ENCODE measurements around the gene KCNJ5.

KCNJ5 gene

GRCh38 chr11:128900468-128900867, 9.3 kb downstream of the KCNJ5 start:
- TF ChIP-seq, protein P1, sequence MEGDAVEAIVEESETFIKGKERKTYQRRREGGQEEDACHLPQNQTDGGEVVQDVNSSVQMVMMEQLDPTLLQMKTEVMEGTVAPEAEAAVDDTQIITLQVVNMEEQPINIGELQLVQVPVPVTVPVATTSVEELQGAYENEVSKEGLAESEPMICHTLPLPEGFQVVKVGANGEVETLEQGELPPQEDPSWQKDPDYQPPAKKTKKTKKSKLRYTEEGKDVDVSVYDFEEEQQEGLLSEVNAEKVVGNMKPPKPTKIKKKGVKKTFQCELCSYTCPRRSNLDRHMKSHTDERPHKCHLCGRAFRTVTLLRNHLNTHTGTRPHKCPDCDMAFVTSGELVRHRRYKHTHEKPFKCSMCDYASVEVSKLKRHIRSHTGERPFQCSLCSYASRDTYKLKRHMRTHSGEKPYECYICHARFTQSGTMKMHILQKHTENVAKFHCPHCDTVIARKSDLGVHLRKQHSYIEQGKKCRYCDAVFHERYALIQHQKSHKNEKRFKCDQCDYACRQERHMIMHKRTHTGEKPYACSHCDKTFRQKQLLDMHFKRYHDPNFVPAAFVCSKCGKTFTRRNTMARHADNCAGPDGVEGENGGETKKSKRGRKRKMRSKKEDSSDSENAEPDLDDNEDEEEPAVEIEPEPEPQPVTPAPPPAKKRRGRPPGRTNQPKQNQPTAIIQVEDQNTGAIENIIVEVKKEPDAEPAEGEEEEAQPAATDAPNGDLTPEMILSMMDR (IDR thresholded peaks at IDR 0.05): no peak

- TF ChIP-seq, protein P1 (IDR thresholded peaks at IDR 0.05): no peak
Observed at GRCh38 chr11:128901653-128902514, 10.7 kb downstream of the KCNJ5 start.

DNA sequence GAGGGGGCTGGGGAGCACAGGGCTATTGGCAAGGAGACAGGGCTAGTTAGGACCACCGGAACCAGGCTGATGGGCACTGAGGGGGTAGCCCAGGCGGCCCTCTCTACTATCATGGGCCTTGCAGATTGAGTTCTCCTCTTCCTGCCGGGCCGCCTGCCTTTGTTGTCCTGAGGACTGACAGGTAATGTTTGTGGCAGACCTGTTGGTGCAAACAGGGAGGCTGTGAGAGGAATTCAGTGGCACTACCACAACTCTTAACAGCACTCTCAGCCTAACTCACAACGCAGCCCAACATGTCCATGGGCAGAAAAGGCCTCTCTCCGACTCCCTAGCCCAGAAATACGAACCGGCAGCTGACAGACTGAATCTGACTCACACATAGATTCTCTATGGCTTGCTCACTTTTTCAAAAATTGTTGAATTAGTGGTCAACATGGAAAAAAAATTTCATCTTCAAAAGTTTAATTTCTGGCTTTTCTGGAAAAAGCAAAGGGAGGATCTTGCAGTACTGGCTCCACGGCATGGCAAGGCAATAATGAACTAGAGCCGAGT, 11.4 kb downstream of the KCNJ5 start:
- TF ChIP-seq, protein P1 (IDR thresholded peaks at IDR 0.05): no peak

DNA sequence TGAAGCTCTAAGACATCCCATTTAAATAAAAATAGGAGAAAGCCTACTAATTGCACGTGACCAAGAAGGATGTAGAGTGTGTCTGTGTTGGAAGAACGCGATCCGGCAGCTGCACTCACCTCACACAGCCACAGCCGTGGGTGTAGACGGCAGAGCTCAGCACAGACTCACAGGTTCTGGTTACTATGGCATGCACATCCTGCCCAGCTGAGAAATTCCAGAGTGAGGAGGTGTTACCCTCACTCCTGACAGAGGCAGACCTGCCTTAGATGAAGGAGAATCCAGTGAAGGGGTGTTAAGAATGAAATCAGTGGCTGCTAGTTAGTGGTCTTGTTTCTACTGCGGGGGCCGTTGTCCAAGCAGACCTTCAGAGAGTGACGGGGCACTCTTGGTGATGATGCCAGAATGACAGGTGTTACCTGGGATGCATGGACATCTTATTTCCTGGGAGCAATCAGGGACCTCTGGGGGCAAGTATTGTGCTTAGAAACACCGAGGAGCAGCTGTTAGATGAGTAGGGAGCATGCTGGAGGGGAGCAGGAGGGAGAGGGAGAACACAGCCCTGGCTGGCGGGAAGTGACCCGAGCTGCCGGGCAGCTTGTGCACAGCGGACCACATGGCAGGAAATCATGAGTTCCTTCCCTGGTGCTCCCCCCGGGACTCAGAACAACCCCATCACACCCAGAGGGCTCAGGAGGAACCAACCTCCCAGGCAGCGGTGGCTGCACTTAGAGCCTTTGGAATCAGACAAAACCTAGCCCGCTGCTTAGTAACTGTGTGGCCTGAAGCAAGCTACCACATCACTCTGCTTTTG, 12.3 kb downstream of the KCNJ5 start:
- TF ChIP-seq, protein P1 (IDR thresholded peaks at IDR 0.05): no peak

- TF ChIP-seq, protein P1 (IDR thresholded peaks at IDR 0.05): no peak
Observed at GRCh38 chr11:128904303-128904655, 13.1 kb downstream of the KCNJ5 start.

DNA sequence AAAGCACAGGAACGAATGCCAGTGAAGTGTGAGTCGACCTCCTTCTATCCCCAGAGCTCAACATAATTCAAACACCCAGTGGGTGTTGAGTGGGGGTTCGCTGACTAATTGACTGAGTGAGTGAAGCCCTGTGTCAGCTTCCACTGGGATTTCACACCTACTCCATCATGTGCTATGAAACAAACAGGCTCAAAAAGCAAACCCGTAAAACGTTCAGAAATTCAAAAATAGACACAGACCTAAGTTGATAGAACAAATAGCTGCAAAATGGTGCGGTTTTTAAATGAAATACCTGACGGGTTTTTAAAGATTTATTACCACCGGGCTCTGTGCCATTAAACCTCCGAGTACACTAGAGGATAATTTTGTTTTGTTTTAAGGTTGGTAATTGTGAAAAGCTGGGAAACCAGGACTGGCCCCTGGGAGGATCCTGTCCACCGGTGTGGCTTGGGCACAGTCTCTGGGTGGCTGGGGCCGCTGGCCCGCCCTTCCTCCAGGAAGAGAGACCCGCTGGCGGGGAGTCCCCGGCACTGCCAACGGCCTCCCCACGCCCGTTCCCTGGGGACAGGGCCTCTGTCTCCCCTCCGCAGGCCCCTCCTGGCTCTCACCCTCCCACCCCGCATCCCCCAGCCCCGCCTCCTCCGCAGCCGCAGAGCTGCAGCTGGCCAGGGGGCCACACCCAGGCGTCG, 13.6 kb downstream of the KCNJ5 start:
- TF ChIP-seq, protein P1 (IDR thresholded peaks at IDR 0.05): no peak
